Endothelial cell (in vitro differentiated cells): ENCODE data around the gene PIP4K2C. TPM values are rescaled to one million over a fixed set of nuclear protein-coding genes. Genes with fewer than 3 reads are reported as not detected.

Source experiments
- DNase-seq: peaks from one replicate; pipeline ENCODE4 v3.0.0; 2021; ENCODE audit warnings: low spot score
- H3K27ac Mint-ChIP-seq: one replicate; pipeline ENCODE4 v1.8.0; 2021; ENCODE audit warnings: mixed read lengths, inconsistent platforms; ENCODE audit not compliant: unreplicated experiment
- H3K27me3 Mint-ChIP-seq: one replicate; pipeline ENCODE4 v1.8.0; 2021; ENCODE audit warnings: mild to moderate bottlenecking, moderate library complexity, mixed read lengths, inconsistent platforms; ENCODE audit not compliant: unreplicated experiment
- H3K36me3 Mint-ChIP-seq: one replicate; pipeline ENCODE4 v1.8.0; 2021; ENCODE audit warnings: mild to moderate bottlenecking, low read depth, mixed read lengths, inconsistent platforms; ENCODE audit not compliant: unreplicated experiment
- H3K4me1 Mint-ChIP-seq: one replicate; pipeline ENCODE4 v1.8.0; 2021; ENCODE audit warnings: mild to moderate bottlenecking, mixed read lengths, inconsistent platforms; ENCODE audit not compliant: unreplicated experiment
- H3K4me3 Mint-ChIP-seq: one replicate; pipeline ENCODE4 v1.8.0; 2021; ENCODE audit warnings: mild to moderate bottlenecking, mixed read lengths, inconsistent platforms; ENCODE audit not compliant: unreplicated experiment
- H3K9me3 Mint-ChIP-seq: one replicate; pipeline ENCODE4 v1.8.0; 2021; ENCODE audit warnings: mixed read lengths, inconsistent platforms; ENCODE audit not compliant: unreplicated experiment
- CTCF ChIP-seq: fragments of 200-600 bp; sonication (generic); IDR thresholded peaks from one replicate; pipeline ENCODE4 v1.5.0; 2021; ENCODE audit warnings: antibody characterized with exemption; ENCODE audit not compliant: unreplicated experiment
- total RNA-seq: library from RNA; stranded (reverse); fragmentation: NEBNext Ultra II Directional; extraction: Animal tissue kit (Norgen Biotek cat#: 25700); gene quantifications from one replicate; pipeline ENCODE4 v1.2.1, GENCODE V29; 2021; ENCODE audit not compliant: unreplicated experiment

The PIP4K2C gene
- total RNA-seq, 1 donor from 2014 or later = 18.5 TPM

- Mint-ChIP-seq H3K27ac (no peak overlapping the region), H3K4me3 (peak overlapping the region; percentile 84)
Measured at GRCh38 chr12:57611827-57612710, 21.1 kb downstream of the PIP4K2C start.

GRCh38 chr12:57612711-57613426 lies 21.9 kb downstream of the PIP4K2C start:
- H3K4me3 Mint-ChIP-seq = no peak overlapping the region
- no peaks in the 10 kb centered on the region for H3K9me3 Mint-ChIP-seq
- no peak overlapping the region for H3K27ac Mint-ChIP-seq
- no peak for TF ChIP-seq CTCF
- peaks cover 29% of the 10 kb centered on the region for H3K36me3 Mint-ChIP-seq
- peaks cover 9% of the 10 kb centered on the region for H3K4me1 Mint-ChIP-seq
- no peak for DNase-seq
- H3K27me3 Mint-ChIP-seq = peaks cover 17% of the 10 kb centered on the region

More at GRCh38 chr12:57611827-57612710, 21.1 kb downstream of the PIP4K2C start:
- DNase-seq = no peak
- H3K27me3 Mint-ChIP-seq = peaks cover 14% of the 10 kb centered on the region
- no peak for TF ChIP-seq CTCF
- H3K4me1 Mint-ChIP-seq = peaks cover 3% of the 10 kb centered on the region
- no peaks in the 10 kb centered on the region for H3K9me3 Mint-ChIP-seq
- peaks cover 27% of the 10 kb centered on the region for H3K36me3 Mint-ChIP-seq

- Mint-ChIP-seq H3K4me1 (peaks cover 10% of the 10 kb centered on the region), H3K27ac (no peak overlapping the region), H3K4me3 (no peak overlapping the region), H3K36me3 (peaks cover 30% of the 10 kb centered on the region), H3K9me3 (no peaks in the 10 kb centered on the region), H3K27me3 (peaks cover 20% of the 10 kb centered on the region)
- no peak for TF ChIP-seq CTCF
- DNase-seq = no peak
Measured at GRCh38 chr12:57613427-57614109, 22.6 kb downstream of the PIP4K2C start.

DNA sequence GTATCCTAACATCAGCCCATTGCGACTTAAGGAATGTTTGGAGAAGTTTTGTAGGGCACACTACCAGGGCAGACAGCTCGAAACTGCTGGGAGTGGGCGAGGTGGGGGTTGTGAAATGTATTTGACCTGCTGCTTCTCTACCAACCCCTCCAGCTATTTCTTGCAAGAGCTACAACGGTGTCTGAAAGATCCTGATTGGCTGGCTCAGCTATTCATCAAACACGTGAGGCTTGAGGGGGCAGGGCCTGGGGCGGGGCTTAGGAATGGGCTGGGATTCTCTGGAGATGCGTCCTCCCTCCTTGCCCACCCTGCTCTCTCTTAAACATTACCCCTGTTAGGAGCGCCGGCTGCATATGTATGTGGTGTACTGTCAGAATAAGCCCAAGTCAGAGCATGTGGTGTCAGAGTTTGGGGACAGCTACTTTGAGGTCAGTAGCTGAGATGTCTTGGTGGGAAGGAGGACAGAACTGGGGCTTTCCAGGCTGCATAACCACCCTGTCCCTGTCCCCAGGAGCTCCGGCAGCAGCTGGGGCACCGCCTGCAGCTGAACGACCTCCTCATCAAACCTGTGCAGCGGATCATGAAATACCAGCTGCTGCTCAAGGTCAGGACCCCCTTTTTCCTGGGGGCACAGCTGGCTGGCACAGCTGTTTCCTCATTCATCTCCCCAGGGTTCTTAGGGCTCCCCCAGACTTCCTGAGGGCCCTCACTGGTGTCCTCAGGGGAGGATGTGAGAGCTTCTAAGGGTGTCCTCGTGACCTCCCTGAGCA lies 23.4 kb downstream of the PIP4K2C start:
- no peak for TF ChIP-seq CTCF
- Mint-ChIP-seq H3K27me3 (peaks cover 26% of the 10 kb centered on the region), H3K36me3 (peaks cover 30% of the 10 kb centered on the region), H3K4me1 (peaks cover 16% of the 10 kb centered on the region), H3K4me3 (no peak overlapping the region), H3K9me3 (no peaks in the 10 kb centered on the region), H3K27ac (no peak overlapping the region)
- DNase-seq = no peak
